MM.1S (cell line): Measurements from ENCODE around the gene CLTB.

Source experiments
- CTCF ChIP-seq: fragments of 300-600 bp; sonication (generic); IDR thresholded peaks from 2 replicates; pipeline ENCODE4 v1.5.1; 2016; ENCODE audit warnings: antibody characterized with exemption, low read length, mixed read lengths
- EZH2 ChIP-seq: fragments of 300-600 bp; sonication (generic); optimal IDR thresholded peaks from 2 replicates; pipeline ENCODE3; 2017; ENCODE audit warnings: low read depth, mild to moderate bottlenecking, antibody characterized with exemption, low read length, mixed read lengths

- TF ChIP-seq CTCF (no peak), EZH2 (no peak)
Measured at GRCh38 chr5:176391479-176391878, 24.9 kb downstream of the CLTB start.
